Fibroblast of skin of left quadriceps (primary cell): ENCODE data around the gene SPRR2E.
"Not testable (repeated sequence)": the region's sequence is repeated elsewhere in the genome, so short reads cannot be mapped to it uniquely, and the experiment has no call there.

Source experiments
- DNase-seq, 2 experiments: peaks; one replicate each; pipeline ENCODE4 v3.0.0-alpha.2; 2013; ENCODE audit warnings: low read depth in 2 of 2

Gene SPRR2E

DNA sequence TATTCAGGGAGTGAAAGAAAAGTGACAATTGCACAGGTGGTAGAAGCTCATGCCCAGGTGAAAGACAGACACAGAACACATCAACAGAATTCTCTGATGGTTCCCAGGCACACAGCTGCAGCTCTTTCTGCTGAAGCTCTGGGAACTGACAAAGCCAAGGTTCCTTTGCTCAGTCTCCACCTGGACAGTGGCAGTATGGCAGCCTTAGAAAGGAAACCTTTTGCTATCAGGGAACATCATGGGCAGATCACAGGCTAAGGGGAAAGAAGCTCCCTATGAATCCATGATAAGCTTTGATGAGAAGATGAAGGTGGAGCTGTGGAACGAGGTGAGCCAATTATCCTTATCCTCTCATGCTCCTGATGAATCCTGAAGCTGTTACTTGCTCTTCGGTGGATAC lies 24.1 kb downstream of the SPRR2E start:
- no peak for DNase-seq

- DNase-seq, result no peak
These were observed 35.2 kb downstream of the SPRR2E start for GRCh38 chr1:153058826-153059784.

DNA sequence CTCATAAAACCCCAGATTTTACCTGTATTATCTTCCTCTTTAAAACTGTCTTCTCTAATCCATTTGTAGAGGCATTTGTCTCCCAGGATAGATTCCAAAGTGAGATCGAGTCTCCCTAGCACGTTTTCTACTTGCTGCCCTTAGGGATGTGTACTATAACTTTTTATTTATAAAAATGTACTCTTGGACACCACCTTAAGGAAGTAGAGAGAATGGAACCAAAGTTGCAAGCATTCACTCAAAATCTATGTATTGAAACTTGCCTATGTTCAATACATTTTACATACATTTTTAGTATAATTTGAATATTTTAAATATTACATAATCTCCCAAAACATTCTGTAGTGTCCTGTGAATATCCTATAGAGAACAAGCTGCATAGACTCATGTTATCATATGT lies 36.2 kb downstream of the SPRR2E start:
- DNase-seq, result no peak

GRCh38 chr1:153057375-153057774 lies 37.0 kb downstream of the SPRR2E start, which contains the start of gene SPRR2A:
SPRR2A (minus strand) TSS chr1:153057512; CDS start chr1:153056735, 777 bp downstream.
- no peak for DNase-seq

GRCh38 chr1:153056111-153056510 lies 38.2 kb downstream of the SPRR2E start:
- DNase-seq, result not testable (repeated sequence)

DNA sequence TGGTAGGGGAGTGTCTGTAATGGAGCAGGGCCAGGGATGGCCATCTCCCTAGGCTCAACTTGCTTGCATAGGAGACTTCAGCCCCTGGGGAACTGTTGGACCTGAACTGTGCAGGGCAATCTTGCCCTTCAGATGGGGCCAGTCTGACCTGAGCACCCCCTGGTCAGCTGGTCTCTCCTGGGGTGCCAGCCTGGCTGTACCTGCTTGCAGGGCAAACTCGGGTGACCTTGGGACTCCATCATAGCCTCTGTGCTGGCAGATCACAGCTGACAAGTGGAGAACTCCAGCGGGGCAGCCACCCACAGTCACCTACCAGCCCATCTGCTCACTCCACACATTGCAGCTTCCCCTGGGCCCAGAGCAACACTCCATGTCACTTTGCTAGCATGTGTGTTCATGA lies 45.1 kb downstream of the SPRR2E start:
- no peak for DNase-seq
